ENCODE measurements around the gene CEND1. TPM values are rescaled to one million over a fixed set of nuclear protein-coding genes. Genes with fewer than 3 reads are reported as not detected.

CEND1 gene
- polyA plus RNA-seq (ENCODE audit: insufficient read length), result 0.67 TPM

DNA sequence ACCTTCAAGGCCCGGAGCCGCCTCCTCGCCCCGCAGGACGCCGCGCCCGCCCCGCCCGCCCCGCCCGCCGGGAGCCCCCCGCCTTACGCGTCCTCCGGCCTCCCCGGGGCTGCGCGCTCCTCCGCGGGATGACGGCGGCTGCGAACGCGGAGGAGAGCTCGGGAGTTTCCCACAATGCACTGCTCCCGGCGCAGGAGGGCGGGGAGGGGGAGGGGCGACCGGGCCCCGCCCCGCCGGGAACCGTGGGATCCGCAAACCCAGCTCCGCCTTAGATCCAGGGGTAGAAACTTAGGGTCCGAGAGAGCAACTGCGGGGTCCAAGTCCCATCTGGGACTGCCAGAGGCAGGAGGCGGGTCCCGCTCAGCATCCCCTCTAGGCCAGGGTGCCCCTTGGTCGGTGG lies at the start of gene CEND1:
Gene CEND1 (minus strand): TSS at position 148 of the 400 bp plus-strand sequence. CDS start 1,514 bp downstream, outside the sequence.
- DNase-seq, result no peak

DNA sequence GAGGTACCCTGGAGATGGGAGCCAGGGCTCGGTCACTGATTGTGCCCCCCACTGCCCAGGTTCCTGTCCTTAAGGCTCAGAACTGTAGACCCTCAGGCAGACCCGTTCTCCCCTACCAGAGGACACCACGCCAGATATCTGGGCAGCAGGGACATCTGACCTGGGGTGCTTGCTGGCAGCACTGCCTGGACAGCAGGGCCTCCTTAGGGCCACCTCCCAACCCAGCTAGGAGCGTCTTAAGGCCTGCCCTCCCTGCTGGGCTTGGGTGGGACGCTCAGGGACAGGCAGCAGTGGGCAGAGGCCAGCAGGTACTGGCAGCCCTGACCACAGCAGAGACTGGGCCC lies 49.4 kb upstream of the CEND1 start:
- DNase-seq, result no peak

DNA sequence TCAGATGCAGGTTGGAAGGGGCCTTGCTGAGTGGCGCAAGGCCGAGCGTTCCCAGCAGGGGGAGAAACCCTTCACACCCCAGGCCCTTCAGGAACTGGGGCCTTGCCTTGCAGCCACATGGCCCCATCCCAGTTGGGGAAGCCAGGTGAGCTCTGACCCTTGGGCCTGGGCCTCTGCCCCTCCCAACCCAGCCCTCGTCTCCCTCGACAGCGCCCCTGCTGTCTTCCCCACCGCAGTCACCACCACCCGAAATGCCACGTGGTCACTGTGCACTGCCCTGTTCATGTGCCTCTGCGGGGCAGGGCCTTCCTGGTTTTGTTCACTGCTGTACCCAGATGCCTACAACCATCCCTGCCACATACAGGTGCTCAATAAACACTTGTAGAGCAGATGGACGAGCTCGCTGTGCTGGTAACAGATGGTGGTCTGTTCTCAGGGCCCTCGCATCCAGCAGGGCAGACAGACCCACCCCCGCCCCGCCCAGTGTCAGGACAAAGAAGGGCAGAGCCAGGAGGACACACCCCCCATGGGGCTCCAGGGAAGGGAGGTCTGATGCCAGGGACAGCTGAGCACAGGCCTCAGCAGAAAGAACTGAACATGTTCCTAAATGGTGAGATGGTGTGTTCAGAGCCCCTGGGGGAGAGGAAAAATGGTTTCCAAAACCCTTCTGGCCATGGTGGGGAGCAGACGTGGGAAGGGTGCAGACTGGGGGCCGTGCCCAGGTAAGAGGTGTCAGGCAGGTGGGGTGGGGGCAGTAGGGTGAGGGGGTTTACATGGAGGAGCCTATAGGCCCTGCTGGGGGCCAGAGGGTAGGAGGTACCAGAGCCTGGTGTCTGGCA lies 48.8 kb upstream of the CEND1 start:
- no peak for DNase-seq

DNA sequence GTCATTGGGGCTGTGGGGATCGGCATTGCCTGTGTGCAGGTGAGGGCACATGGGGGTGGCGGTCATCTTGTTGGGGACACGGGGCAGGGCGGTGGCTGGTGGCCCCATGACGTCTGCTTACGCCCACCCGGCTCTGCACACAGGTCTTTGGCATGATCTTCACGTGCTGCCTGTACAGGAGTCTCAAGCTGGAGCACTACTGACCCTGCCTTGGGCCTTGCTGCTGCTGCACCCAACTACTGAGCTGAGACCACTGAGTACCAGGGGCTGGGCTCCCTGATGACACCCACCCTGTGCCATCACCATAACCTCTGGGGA lies 48.1 kb upstream of the CEND1 start:
- no peak for DNase-seq

DNA sequence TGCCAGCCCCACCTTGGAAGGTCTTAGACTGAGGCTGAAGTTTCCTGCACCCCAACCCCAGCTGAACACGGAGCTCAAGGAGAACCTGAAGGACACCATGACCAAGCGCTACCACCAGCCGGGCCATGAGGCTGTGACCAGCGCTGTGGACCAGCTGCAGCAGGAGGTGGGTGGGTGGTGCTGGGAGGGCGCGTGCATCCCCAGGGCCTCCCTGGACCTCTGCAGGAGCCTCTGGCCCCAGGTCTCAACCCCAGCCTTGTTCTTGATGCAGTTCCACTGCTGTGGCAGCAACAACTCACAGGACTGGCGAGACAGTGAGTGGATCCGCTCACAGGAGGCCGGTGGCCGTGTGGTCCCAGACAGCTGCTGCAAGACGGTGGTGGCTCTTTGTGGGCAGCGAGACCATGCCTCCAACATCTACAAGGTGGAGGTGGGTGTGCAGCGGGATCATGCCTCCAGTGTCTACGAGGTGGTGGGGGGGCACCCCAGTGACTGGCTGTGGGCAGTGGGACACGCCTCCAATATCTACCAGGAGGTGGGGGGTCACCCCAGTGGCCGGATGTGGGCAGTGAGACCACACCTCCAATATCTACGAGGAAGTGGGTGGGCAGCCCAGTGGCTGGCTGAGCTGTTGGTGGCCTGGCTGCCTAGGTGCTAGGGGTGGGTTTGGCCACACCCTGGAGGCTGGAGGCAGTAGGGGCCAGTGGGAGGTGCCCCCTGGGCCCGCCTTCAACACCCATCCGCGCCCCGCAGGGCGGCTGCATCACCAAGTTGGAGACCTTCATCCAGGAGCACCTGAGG lies 47.5 kb upstream of the CEND1 start:
- no peak for DNase-seq

DNA sequence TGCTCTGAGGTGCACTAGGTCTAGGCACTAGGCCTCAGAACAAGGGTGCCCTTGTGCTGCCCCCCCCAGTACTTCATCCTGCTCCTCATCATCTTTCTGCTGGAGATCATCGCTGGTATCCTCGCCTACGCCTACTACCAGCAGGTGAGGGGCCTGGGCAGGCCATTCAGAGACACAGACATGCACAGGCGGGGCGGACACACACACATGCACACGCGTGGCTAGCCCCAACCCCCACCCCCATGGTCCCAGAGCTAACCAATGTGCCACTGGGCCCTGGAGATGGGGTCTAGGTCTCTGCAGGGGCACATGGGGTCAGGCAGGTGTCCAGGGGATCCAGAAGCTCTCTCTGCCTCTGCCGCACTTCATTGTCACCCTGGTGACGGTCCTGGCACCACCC lies 46.8 kb upstream of the CEND1 start:
- no peak for DNase-seq

DNA sequence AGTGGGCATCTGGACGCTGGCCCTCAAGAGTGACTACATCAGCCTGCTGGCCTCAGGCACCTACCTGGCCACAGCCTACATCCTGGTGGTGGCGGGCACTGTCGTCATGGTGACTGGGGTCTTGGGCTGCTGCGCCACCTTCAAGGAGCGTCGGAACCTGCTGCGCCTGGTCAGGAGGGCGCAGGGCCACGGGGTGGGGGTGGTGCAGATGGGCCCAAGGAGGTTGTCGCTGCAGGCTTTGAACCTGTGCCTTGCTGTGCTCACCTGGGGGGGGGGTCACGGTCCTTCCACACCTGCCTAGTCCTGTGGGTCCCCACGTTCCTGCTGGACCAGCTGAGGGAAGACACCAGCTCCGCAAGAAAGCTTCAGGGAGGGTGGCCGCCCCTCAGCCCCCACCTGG lies 46.4 kb upstream of the CEND1 start:
- no peak for DNase-seq

DNA sequence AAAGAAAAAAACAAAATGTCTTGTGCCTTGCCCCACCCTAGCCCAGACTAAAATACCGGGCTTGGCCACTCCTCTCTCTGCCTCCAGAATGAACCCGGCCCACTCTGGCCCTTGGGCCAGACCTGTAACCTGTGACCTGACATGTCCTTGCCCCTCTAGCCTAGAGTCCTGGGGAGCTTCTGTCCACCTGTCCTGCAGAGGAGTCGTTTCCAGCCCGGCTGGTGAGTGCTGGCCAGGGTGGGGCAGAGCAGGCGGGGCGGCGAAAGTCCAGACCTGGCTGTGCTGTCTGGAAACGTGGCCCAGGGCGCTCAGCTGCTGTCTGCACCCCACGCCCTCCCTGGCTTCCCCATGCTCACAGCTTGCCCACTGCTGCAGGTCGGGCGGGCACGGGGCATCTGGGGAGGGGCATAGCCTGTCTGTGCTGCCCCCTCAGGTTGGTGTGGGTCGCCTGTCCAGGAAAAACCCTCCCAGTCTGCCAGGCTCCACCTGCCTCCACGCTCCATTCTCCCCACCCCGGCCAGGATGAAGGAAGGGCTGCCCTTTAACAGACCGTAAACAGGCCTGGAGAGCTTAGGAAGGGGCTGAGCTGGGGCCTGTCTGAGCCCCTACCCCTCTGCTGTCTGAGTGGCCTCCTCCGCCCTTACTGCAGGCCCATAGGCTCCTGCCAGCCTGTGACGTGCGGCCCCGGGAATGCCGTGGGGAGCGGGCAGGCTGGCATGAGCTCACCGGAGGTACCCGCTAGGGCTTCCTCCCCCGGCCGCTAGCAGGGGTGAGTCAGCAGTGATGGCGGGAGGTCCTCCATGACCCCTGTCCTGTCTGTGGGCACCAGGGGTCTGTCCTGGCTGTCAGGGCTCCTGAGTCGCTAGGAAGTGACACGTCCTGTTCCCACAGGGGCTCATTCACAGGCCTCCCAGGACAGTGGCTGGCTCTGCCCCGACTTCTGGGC lies 44.8 kb upstream of the CEND1 start:
- no peak for DNase-seq

DNA sequence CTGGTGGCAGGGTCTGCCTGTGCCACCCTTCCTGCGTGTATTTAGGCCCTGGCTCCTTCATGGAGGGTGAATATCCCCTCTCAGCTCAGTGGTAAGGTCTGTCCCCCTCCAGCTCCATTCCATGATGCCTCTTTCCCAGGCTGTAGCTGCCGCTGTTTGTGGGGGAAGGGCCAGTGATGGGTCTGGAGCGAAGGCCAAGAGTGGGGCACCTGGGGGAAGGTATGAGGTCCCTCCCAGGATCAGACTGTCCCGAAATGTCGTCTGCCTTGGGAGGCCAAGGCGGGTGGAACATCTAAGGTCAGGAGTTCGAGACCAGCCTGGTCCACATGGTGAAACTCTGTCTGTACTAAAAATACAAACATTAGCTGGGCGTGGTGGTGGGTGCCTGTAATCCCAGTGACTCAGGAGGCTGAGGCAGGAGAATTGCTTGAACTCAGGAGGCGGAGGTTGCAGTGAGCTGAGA lies 44.0 kb upstream of the CEND1 start:
- DNase-seq, result no peak

DNA sequence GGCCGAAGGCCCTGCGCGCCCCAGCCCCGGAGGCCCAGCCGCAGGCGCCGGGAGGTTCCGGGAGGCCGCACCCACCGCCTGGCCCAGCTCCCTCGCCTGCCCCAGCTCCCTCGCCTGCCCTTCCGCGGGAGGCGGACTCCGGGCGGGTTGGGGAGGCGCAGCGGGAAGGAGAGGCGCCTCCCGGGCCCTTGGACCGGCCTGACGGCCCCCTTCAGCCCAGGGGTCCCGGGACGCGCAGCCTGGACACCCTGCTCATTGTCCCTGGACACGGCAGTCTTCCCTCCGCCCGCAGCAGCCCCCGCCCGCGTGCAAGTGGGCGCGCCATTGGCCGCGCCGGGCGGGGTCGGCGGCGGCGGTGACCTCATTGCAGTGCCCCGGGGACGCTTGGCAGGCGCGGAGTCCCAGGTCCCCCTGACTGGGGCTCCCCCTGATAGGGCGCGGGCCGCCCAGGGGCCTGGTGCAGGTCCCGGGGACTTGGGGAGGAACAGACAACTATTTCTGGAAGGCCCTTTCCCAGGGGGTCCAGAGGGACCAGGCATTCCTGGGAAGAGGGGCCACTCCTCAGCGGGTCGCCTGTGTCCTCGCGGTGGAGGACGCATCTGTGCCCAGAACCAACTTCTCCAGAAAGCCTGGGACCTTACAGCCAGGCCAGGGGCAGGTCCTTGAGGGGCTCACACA lies 43.4 kb upstream of the CEND1 start:
- DNase-seq, result no peak

DNA sequence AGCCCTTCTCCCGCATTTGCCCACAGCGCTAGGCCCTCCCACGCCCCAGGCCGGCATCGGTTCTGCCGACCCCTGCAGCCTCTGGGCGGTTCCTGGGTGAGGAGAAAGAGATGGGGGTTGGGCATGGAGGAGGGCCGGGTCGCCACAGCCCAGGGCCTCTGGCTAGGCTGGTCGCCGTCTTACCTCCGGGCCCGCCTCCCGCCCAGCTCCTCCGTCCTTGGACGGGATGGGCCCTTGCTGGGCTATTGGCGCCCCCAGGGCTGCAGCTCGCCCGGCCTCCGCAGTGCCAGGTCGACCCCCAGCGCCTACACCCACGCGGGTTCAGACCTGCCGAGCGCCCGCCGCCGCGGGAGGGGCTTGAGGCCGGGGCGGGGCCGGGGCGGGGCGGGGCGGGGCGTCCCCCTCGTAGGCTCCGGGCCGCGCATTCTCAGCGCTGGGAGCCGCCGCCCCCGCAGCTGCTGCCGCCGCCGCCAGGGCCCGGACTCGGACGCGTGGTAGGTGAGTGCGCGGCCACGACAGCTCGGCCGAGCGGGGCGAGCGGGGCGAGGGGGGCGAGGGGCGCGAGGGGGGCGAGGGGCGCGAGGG lies 42.7 kb upstream of the CEND1 start, which contains the start of gene CD151:
Gene CD151 (plus strand): TSS at position 424 of the 585 bp plus-strand sequence. CDS start 3,118 bp downstream, outside the sequence.
- DNase-seq, result no peak

DNA sequence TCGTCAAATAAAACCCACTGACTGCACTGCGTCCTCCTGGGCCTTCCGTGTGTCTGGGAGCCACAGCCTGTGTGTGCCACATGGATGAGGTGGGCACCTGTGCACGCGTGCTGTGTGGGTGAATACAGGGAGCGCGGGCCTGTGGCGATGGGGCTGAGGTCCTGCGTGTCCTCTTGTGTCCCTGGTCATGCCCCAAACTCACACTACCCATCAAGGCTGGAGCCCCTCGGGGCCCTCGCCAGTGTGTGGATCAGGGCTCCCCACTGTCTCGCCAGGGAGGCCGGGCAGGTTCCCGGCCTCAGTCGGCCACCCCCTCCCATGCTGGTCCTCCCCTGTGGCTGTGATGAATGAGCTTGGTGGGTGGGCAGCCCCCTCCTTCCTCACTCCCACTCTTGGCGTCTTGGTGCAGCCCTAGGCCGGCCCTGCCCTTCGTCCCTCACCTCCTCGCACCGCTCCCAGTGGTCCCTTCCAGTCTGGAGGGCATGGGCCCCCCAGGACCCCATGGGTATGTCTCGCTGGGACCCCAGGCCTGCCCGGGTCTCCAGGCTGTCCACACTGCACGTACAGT lies 42.2 kb upstream of the CEND1 start:
- no peak for DNase-seq

DNA sequence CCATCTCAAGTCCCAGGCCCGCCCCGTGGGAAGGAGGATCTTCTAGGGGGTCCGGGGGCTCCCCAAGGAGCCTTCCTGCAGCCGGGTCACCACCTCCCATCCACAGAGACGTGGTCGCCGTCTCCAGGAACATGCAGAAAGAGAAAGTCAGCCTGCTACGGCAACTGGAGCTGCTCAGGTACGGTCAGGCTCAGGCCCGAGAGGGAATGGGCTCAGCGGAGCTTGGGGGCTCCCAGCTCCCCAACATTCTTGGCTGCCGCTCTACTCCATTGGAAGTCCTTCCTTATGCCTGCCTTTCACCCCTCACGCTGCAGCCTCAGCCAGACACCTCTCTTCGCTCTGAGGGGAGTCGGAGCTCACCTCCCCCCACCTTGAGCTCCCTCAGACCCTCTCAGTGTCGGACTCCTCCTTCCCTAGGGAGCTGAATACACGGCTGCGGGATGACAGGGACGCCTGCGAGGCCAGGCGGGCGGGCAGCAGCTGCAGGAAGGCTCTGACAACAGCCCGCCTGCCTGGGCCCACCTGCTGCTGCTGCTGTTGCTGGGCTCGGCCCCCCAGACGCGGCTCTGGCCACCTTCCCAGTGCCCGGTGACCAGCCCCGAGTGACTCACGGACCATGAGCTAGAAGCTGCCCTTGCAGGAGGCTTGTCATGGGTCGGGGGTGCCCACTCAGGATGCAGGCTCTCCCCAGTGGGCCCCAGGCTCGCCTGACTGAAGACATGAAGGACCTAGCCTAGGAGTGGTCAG lies 41.4 kb upstream of the CEND1 start:
- DNase-seq, result no peak

DNA sequence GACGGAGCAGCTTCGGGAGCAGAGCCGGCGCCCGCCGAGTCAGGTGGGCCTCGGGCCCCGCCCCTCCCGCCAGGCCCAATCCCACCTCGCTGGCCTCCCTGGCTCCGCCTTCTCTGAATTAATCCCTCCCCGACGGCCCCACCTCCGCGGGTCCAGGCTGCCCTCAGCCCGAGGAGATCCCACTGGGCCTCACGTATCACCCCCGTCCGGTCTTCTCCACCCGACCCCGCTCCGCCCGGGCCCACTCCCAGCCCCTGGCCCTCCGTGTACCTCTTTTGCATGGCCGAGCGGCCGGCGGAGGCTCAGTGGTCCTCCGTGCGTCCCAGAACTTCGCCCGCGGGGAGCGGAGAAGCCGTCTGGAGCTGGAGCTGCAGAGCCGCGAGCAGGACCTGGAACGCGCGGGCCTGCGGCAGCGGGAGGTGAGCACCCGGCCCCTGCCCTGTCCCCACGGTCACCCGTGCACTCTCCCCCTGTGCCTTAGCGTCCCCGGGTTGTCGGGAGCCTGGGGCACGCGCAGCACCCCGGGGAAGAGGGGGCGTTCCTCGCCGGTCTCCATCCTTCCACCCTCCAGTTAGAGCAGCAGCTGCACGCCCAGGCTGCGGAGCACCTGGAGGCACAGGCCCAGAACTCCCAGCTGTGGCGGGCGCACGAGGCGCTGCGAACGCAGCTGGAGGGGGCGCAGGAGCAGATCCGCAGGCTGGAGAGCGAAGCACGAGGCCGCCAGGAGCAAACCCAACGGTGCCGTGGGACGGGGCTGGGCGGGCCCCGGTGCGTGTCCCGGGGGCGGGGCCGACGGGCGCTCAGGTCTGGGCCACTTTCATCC lies 40.6 kb upstream of the CEND1 start:
- DNase-seq, result peak; percentile 75

DNA sequence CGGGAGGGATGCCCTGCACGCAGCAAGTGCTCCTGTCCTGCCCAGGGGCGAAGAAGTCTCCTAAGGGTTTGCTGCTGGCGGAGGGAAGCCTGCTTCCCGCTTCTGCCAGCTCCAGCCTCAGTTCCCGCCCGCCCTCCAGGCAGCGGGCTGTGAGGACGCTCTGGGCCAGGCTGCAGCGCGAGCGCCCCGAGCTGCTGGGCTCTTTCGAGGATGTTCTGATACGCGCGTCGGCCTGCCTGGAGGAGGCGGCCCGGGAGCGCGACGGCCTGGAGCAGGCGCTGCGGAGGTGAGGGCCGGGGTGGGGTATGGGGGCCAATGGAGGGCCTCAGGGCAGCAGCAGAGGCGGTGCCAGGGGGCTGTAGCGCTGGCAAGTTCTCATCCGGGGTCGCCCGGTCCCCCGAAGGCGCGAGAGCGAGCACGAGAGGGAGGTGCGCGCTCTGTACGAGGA lies 40.0 kb upstream of the CEND1 start:
- no peak for DNase-seq

DNA sequence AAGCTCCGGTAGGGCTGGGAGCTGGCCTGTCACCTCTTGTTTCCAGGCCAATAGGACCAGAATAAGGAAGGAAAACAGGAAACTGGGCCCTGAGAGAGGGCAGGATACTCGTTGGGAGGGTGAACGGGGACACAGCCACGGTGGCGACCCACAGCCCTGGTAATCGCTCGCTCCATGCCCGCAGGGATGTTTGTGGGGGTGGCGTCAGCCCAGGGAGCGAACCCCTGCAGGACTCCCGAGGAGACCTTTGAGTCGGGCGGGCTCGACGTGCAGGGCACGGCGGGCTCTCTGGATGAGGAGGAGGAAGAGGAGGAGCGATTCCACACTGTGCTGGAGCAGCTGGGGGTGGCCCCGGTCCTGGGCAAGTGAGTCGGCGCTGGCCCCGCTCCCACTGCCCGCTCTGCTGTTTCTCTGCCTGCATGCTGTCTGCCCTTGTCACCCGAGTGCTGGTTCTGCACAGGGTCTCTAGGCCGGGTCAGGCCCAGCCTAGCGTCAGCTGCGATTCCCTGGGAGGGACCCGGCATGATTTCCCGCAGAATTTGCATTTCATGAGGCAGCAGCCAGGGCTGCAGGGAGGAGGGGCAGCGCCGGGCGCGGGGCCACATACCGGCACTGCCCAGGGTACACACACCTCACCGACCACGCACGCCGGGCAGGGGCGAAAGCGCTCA lies 39.4 kb upstream of the CEND1 start:
- DNase-seq, result no peak

DNA sequence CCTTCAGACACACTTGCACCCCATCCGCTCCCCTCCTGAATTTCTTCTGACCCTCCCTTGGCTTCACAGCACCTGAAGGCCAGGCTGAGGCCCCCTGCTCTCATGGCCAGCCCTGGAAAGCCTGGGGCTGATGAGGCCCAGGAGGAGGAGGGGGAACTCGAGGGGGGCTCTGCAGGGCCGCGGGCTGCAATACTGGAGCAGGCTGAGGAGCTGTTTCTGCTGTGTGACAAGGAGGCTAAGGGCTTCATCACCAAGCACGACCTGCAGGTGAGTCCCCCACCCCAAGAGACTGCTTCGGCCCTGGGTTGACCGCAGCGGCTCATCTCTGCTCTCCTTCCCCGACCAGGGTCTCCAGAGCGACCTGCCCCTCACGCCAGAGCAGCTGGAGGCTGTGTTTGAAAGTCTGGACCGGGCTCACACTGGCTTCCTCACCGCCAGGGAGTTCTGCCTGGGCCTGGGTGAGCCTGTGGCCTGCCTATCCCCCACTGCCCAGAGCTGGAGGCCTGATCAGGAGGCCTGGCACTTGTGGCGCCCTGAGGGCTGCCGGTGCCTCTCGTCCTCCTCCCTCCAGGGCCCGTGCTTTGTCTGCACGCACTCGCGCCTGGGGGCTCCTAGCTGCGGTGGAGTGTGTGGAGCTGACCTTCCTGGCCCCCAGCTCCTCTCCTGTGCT lies 38.8 kb upstream of the CEND1 start:
- DNase-seq, result no peak

DNA sequence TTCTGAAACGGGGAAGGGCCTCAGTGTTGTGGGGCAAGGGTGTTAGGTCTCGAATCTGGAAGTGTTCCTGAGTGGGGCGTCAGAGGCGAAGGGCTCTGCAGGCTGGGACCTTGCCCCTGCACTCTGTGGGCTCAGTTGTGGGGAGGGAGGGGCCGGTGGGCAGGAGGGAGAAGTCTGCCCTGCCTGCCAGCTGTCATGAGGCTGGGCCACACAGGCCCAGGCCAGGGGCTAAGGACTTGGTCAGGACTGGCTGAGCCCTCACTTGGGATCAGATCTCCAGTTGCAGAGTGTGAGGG lies 38.0 kb upstream of the CEND1 start, which contains the start of gene CRACR2B:
Gene CRACR2B (plus strand): TSS at position 23 of the 296 bp plus-strand sequence. CDS start 689 bp downstream, outside the sequence.
- no peak for DNase-seq

Data from hindlimb muscle (tissue), 1 donor.